ENCODE data around the gene MORC1.

Gene MORC1

GRCh38 chr3:109143646-109144045, 25.7 kb upstream of the MORC1 start:
- 88% methylated on average over 1 of the region's 1 CpG for WGBS
- Histone ChIP-seq H3K18ac (ENCODE audit: low read depth in 1 of 2, low read length in 2 of 2) (no peak overlapping the region), H3K9ac (ENCODE audit: low read length) (no peak overlapping the region), H3K27me3 (ENCODE audit: control insufficient read depth in 1 of 2, insufficient read depth in 1 of 2, low read length in 2 of 2) (no peaks in the 10 kb centered on the region), H4K8ac (ENCODE audit: low read length) (no peak overlapping the region), H3K4me1 (ENCODE audit: control insufficient read depth, insufficient read depth, low read depth, low read length) (no peaks in the 10 kb centered on the region), H3K27ac (ENCODE audit: low read length, poor library complexity, severe bottlenecking) (no peak overlapping the region), H2BK12ac (ENCODE audit: low read length in 2 of 2) (no peak overlapping the region), H4K91ac (ENCODE audit: low read length) (no peak overlapping the region), H3K9me3 (ENCODE audit: control insufficient read depth, low read length) (peaks cover 14% of the 10 kb centered on the region), H2AK5ac (ENCODE audit: low read length, severe bottlenecking) (no peak overlapping the region), H3K14ac (ENCODE audit: low read length in 2 of 2) (no peak overlapping the region), H3K4me3 (ENCODE audit: insufficient read depth in 1 of 2, low read depth in 1 of 2, low read length in 2 of 2) (no peak overlapping the region), H3K4me2 (ENCODE audit: low read length, poor library complexity, severe bottlenecking) (no peak overlapping the region), H2BK15ac (ENCODE audit: low read depth, poor library complexity, severe bottlenecking) (no peak overlapping the region), H2AFZ (ENCODE audit: low read depth, low read length) (no peak overlapping the region), H3K36me3 (ENCODE audit: control insufficient read depth in 1 of 2, insufficient read depth in 2 of 2, low read depth in 1 of 2, low read length in 2 of 2) (no peaks in the 10 kb centered on the region), H2BK120ac (ENCODE audit: low read depth, low read length) (no peak overlapping the region), H2BK5ac (ENCODE audit: low read depth, low read length, poor library complexity, severe bottlenecking) (no peak overlapping the region), H3K4ac (ENCODE audit: low read depth in 1 of 2, low read length in 2 of 2) (no peak overlapping the region), H3K23ac (ENCODE audit: low read length in 2 of 2) (no peak overlapping the region), H3K79me1 (replicated peaks; ENCODE audit: low read length, poor library complexity, severe bottlenecking) (no peaks in the 10 kb centered on the region)
- no peak for DNase-seq

GRCh38 chr3:109140318-109140717, 22.4 kb upstream of the MORC1 start:
- H3K9me3 ChIP-seq (ENCODE audit: control insufficient read depth, low read length), result no peaks in the 10 kb centered on the region
- no peaks in the 10 kb centered on the region for H3K36me3 ChIP-seq (ENCODE audit: control insufficient read depth in 1 of 2, insufficient read depth in 2 of 2, low read depth in 1 of 2, low read length in 2 of 2)
- no peak overlapping the region for H3K14ac ChIP-seq (ENCODE audit: low read length in 2 of 2)
- 93% methylated on average over 2 of the region's 4 CpGs for WGBS
- no peak overlapping the region for H3K23ac ChIP-seq (ENCODE audit: low read length in 2 of 2)
- no peak overlapping the region for H3K27ac ChIP-seq (ENCODE audit: low read length, poor library complexity, severe bottlenecking)
- H2BK120ac ChIP-seq (ENCODE audit: low read depth, low read length), result no peak overlapping the region
- no peak overlapping the region for H2BK5ac ChIP-seq (ENCODE audit: low read depth, low read length, poor library complexity, severe bottlenecking)
- H4K8ac ChIP-seq (ENCODE audit: low read length), result no peak overlapping the region
- H3K79me1 ChIP-seq (replicated peaks; ENCODE audit: low read length, poor library complexity, severe bottlenecking), result no peaks in the 10 kb centered on the region
- H3K4ac ChIP-seq (ENCODE audit: low read depth in 1 of 2, low read length in 2 of 2), result no peak overlapping the region
- no peak overlapping the region for H3K4me2 ChIP-seq (ENCODE audit: low read length, poor library complexity, severe bottlenecking)
- no peak overlapping the region for H2BK15ac ChIP-seq (ENCODE audit: low read depth, poor library complexity, severe bottlenecking)
- no peak overlapping the region for H2AFZ ChIP-seq (ENCODE audit: low read depth, low read length)
- no peaks in the 10 kb centered on the region for H3K27me3 ChIP-seq (ENCODE audit: control insufficient read depth in 1 of 2, insufficient read depth in 1 of 2, low read length in 2 of 2)
- H3K18ac ChIP-seq (ENCODE audit: low read depth in 1 of 2, low read length in 2 of 2), result no peak overlapping the region
- H4K91ac ChIP-seq (ENCODE audit: low read length), result no peak overlapping the region
- H3K9ac ChIP-seq (ENCODE audit: low read length), result no peak overlapping the region
- H2BK12ac ChIP-seq (ENCODE audit: low read length in 2 of 2), result no peak overlapping the region
- no peak for DNase-seq
- H3K4me3 ChIP-seq (ENCODE audit: insufficient read depth in 1 of 2, low read depth in 1 of 2, low read length in 2 of 2), result no peak overlapping the region
- no peaks in the 10 kb centered on the region for H3K4me1 ChIP-seq (ENCODE audit: control insufficient read depth, insufficient read depth, low read depth, low read length)
- H2AK5ac ChIP-seq (ENCODE audit: low read length, severe bottlenecking), result no peak overlapping the region

DNA sequence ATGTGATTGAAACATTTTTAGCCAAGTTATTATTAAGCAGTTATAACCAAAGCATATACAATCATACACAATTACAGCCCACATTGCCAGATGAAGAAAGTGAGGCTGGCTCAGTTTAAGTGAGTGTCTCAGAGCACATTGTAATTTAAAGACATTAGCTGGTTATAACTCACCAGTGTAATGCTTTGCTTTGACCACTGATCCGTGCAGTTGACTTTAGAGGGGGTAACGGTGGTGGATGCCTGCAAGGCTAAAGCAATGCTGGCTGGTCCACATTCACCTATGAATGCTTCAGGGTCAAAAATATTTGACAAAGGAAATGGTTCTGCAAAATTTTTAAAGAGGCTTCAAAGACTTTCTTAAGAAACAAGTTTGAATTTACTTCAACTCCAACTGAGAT, 19.8 kb upstream of the MORC1 start:
- no peak overlapping the region for H3K23ac ChIP-seq (ENCODE audit: low read length in 2 of 2)
- H3K4me1 ChIP-seq (ENCODE audit: control insufficient read depth, insufficient read depth, low read depth, low read length), result no peaks in the 10 kb centered on the region
- no peak overlapping the region for H4K8ac ChIP-seq (ENCODE audit: low read length)
- H3K4me3 ChIP-seq (ENCODE audit: insufficient read depth in 1 of 2, low read depth in 1 of 2, low read length in 2 of 2), result no peak overlapping the region
- H4K91ac ChIP-seq (ENCODE audit: low read length), result no peak overlapping the region
- H2AK5ac ChIP-seq (ENCODE audit: low read length, severe bottlenecking), result no peak overlapping the region
- no peak overlapping the region for H2BK120ac ChIP-seq (ENCODE audit: low read depth, low read length)
- H3K4me2 ChIP-seq (ENCODE audit: low read length, poor library complexity, severe bottlenecking), result no peak overlapping the region
- H3K14ac ChIP-seq (ENCODE audit: low read length in 2 of 2), result no peak overlapping the region
- H2BK15ac ChIP-seq (ENCODE audit: low read depth, poor library complexity, severe bottlenecking), result no peak overlapping the region
- DNase-seq, result no peak
- H3K79me1 ChIP-seq (replicated peaks; ENCODE audit: low read length, poor library complexity, severe bottlenecking), result no peaks in the 10 kb centered on the region
- no peak overlapping the region for H2BK12ac ChIP-seq (ENCODE audit: low read length in 2 of 2)
- H3K4ac ChIP-seq (ENCODE audit: low read depth in 1 of 2, low read length in 2 of 2), result no peak overlapping the region
- no peaks in the 10 kb centered on the region for H3K27me3 ChIP-seq (ENCODE audit: control insufficient read depth in 1 of 2, insufficient read depth in 1 of 2, low read length in 2 of 2)
- no peaks in the 10 kb centered on the region for H3K36me3 ChIP-seq (ENCODE audit: control insufficient read depth in 1 of 2, insufficient read depth in 2 of 2, low read depth in 1 of 2, low read length in 2 of 2)
- no peak overlapping the region for H2BK5ac ChIP-seq (ENCODE audit: low read depth, low read length, poor library complexity, severe bottlenecking)
- 43% methylated on average over 2 of the region's 2 CpGs for WGBS
- H3K18ac ChIP-seq (ENCODE audit: low read depth in 1 of 2, low read length in 2 of 2), result no peak overlapping the region
- H3K27ac ChIP-seq (ENCODE audit: low read length, poor library complexity, severe bottlenecking), result no peak overlapping the region
- no peak overlapping the region for H2AFZ ChIP-seq (ENCODE audit: low read depth, low read length)
- H3K9ac ChIP-seq (ENCODE audit: low read length), result no peak overlapping the region
- no peaks in the 10 kb centered on the region for H3K9me3 ChIP-seq (ENCODE audit: control insufficient read depth, low read length)

- 100% methylated on average over 1 of the region's 3 CpGs for WGBS
- Histone ChIP-seq H2BK12ac (ENCODE audit: low read length in 2 of 2) (no peak within 1 kb of the TSS), H2BK15ac (ENCODE audit: low read depth, poor library complexity, severe bottlenecking) (no peak within 1 kb of the TSS), H2AK5ac (ENCODE audit: low read length, severe bottlenecking) (no peak within 1 kb of the TSS), H3K27ac (ENCODE audit: low read length, poor library complexity, severe bottlenecking) (no peak within 1 kb of the TSS), H3K9me3 (ENCODE audit: control insufficient read depth, low read length) (no peaks in the 10 kb centered on the region), H4K8ac (ENCODE audit: low read length) (no peak within 1 kb of the TSS), H3K18ac (ENCODE audit: low read depth in 1 of 2, low read length in 2 of 2) (no peak within 1 kb of the TSS), H3K36me3 (ENCODE audit: control insufficient read depth in 1 of 2, insufficient read depth in 2 of 2, low read depth in 1 of 2, low read length in 2 of 2) (no peaks in the 10 kb centered on the region), H3K27me3 (ENCODE audit: control insufficient read depth in 1 of 2, insufficient read depth in 1 of 2, low read length in 2 of 2) (no peaks in the 10 kb centered on the region), H3K4me2 (ENCODE audit: low read length, poor library complexity, severe bottlenecking) (no peak within 1 kb of the TSS), H3K4me3 (ENCODE audit: insufficient read depth in 1 of 2, low read depth in 1 of 2, low read length in 2 of 2) (no peak within 1 kb of the TSS), H3K14ac (ENCODE audit: low read length in 2 of 2) (no peak within 1 kb of the TSS), H3K4me1 (ENCODE audit: control insufficient read depth, insufficient read depth, low read depth, low read length) (no peaks in the 10 kb centered on the region), H2BK120ac (ENCODE audit: low read depth, low read length) (no peak within 1 kb of the TSS), H3K79me1 (replicated peaks; ENCODE audit: low read length, poor library complexity, severe bottlenecking) (no peaks in the 10 kb centered on the region), H2AFZ (ENCODE audit: low read depth, low read length) (no peak within 1 kb of the TSS), H2BK5ac (ENCODE audit: low read depth, low read length, poor library complexity, severe bottlenecking) (no peak within 1 kb of the TSS), H4K91ac (ENCODE audit: low read length) (no peak within 1 kb of the TSS), H3K4ac (ENCODE audit: low read depth in 1 of 2, low read length in 2 of 2) (no peak within 1 kb of the TSS), H3K9ac (ENCODE audit: low read length) (no peak within 1 kb of the TSS), H3K23ac (ENCODE audit: low read length in 2 of 2) (no peak within 1 kb of the TSS)
- DNase-seq, result no peak
Observed at GRCh38 chr3:109136523-109136922, 18.6 kb upstream of the MORC1 start, which contains the start of gene C3orf85. C3orf85 (plus strand) TSS chr3:109136719; CDS start chr3:109136848, 129 bp downstream.
